GM19099 (cell line): ENCODE measurements around the gene MEF2C.

Experiments used
- POLR2A ChIP-seq: IDR thresholded peaks from 3 replicates; pipeline ENCODE4 v1.6.1; 2011; ENCODE audit warnings: low read depth; ENCODE audit not compliant: insufficient read length; ENCODE audit errors: extremely low read depth

The MEF2C gene

GRCh38 chr5:88825584-88826315 lies 57.2 kb downstream of the MEF2C start:
- TF ChIP-seq POLR2A: no peak

DNA sequence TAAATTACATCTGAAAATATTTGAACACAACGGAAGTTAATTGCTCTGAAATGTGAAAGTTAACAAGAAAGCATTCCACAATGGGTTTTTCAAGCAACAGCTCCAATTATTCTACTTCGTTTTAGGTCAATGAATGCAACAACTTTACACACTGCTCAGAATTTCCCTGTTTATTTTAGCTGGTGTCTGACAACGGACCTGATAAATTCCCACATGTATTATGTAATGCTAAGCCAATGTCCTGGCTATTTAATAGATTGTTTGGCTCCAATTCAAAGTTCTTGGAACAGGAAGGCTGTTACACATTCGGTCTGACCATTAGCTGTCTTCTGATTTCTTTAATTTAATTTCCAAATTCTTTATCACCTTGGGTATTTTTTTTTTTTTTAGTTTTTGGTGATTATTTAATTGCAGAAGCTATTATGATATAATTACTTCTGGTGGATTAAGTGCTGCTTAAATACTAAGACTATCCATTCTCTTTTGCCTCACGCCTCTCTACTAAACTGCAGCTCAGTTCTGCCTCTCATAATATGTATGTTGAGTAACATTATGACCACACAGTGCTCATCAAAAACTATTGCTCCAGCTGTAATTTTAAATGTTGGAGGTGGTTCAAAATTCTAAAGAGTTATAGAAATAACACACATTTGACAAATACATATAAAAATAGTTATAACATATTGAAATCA lies 57.9 kb downstream of the MEF2C start:
- TF ChIP-seq POLR2A: no peak

DNA sequence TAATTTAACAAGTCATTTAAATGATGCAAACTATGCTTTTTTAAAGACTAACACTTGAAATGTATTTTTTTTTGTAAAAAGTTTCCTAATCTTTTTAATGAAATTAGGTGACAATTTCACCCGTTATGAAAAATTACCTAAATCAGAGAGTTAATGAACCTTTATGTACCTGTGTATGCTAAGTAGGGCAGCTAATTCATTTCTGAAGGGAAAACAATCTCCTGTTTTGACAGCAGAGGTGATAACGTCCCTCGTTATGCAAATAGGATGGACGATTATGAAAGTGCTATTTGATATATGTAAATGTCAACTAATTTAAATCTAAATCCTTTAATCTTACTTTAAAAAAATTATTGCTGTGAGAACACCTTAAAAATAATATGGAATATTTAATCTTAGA lies 58.8 kb downstream of the MEF2C start:
- TF ChIP-seq POLR2A: no peak

GRCh38 chr5:88823201-88823600 lies 59.8 kb downstream of the MEF2C start:
- TF ChIP-seq POLR2A: no peak

GRCh38 chr5:88821161-88821560 lies 61.8 kb downstream of the MEF2C start:
- no peak for TF ChIP-seq POLR2A

GRCh38 chr5:88820581-88820980 lies 62.4 kb downstream of the MEF2C start:
- no peak for TF ChIP-seq POLR2A

DNA sequence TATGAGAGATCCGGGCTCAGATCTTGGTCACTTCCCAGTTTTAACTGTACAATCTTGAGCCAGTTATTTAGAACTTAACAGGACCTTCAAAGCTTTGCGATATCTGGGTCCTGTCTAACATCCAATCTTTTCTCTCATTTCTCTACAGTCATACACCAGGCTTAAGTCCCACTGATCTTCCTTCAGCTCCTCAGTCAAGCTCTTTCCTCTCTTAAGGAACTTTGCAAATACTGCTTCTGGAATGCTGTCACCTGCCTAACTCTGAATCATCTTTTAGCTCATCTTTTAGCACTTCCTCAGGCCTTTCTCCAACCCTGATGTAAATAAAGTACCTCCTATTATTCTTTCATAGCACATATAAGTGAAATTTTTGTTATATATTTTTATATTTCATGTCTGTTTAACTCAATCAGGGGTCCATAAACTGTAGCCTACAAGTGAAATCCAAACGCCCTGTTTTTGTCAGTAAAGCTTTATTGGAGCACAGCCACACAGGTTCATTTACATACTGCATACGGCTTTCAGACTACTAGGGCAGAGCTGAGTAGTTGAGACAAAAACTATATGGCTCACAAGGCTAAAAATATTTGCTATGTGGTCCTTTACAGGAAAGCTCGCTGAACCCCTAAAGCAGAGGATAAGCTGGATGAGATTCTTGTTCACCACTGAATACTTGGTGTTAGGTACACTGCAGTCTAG lies 63.5 kb downstream of the MEF2C start:
- TF ChIP-seq POLR2A: no peak

DNA sequence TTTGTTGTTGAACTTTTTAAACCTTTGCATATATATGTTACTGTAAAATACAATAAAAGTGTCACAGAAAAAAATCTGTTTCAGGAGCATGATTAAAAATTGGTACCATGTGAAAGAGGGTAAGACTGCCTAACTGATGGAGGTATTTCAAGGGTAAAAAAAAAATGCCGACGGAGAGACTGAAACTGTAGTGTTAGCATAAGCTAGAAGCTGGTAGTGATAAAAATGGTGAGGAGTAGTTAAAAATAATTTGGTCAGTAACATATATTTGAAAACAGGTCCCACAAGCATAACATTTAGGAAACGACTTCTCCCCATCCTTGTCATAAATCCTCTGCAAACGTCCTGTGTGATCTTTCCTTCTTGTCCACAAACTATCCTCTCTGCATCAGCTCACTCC lies 64.7 kb downstream of the MEF2C start:
- TF ChIP-seq POLR2A: no peak

GRCh38 chr5:88816195-88816594 lies 66.8 kb downstream of the MEF2C start:
- TF ChIP-seq POLR2A: no peak

GRCh38 chr5:88815050-88815789 lies 67.8 kb downstream of the MEF2C start:
- no peak for TF ChIP-seq POLR2A

- TF ChIP-seq POLR2A: no peak
Observed at GRCh38 chr5:88813805-88814575, 69.0 kb downstream of the MEF2C start.

DNA sequence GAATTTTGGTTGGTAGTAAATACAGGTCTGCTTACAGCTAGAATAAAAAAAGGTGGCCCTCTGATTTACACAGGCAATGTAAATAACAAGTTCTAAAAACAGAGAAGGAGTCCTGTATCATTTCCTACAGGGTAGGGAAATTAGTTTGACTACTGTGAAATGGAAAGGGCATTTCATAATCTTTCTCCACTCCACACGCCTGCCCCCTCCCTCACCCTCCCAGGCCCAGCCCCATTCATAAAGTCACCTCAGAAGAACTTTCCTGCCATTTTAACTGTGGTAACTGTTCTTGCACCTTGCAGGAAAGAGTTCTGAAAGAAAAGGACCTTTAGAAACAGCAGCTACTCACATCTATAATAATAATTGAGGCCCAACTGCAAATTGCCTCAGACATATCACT lies 69.7 kb downstream of the MEF2C start:
- no peak for TF ChIP-seq POLR2A

DNA sequence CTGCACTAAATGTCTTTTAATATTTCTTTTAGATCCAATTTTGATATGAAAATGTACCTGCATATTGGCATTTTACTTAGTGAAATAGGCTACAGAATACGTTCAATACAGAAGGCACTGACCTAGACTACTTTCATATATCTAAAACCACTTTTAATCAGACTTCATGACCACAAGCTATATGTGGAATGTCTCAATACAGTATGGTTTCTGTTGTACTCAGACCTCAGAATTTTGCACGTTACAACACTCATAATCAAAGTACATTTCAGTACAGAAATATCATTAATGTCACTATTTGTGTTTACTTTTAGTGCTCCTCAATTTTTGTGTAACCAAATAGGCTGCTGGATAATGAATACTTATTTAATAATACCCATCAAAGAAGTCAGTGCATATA lies 74.8 kb downstream of the MEF2C start:
- no peak for TF ChIP-seq POLR2A

- TF ChIP-seq POLR2A: no peak
Observed at GRCh38 chr5:88807327-88807726, 75.7 kb downstream of the MEF2C start.

- no peak for TF ChIP-seq POLR2A
Observed at GRCh38 chr5:88806338-88806737, 76.6 kb downstream of the MEF2C start.

DNA sequence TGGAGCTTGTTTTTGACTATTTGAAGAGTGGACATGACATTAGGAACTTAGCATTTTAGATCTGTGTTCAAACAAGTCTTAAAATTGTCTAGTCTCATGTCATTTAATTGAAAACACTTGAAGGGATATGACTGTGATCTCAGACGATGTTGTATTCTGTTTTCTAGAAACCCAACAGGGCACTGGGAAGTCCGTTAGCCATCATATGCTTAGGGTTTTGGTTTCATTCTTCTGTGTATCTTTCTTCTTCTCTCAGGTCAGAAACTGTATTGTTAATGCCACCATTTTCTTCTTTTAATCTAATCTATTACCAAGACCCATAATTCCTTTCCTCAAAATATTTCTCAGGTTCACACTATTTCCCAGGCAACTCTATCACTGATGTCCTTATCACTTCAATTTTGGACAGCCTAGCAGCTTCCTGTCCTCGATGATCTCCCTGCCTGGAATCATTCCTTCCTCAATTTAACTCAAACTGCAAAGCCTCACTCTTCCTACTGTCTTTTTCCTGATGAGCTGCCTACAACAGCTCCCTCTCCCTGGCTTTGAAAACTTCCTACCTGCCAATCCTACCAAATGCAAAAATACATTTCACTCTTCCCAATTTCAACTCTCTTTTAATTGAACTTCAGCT lies 77.7 kb downstream of the MEF2C start:
- TF ChIP-seq POLR2A: no peak
